Measurements from ENCODE around the gene SERPINB11.
"Not testable (repeated sequence)": the region's sequence is repeated elsewhere in the genome, so short reads cannot be mapped to it uniquely, and the experiment has no call there.

SERPINB11 gene, protein sequence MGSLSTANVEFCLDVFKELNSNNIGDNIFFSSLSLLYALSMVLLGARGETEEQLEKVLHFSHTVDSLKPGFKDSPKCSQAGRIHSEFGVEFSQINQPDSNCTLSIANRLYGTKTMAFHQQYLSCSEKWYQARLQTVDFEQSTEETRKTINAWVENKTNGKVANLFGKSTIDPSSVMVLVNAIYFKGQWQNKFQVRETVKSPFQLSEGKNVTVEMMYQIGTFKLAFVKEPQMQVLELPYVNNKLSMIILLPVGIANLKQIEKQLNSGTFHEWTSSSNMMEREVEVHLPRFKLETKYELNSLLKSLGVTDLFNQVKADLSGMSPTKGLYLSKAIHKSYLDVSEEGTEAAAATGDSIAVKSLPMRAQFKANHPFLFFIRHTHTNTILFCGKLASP

DNA sequence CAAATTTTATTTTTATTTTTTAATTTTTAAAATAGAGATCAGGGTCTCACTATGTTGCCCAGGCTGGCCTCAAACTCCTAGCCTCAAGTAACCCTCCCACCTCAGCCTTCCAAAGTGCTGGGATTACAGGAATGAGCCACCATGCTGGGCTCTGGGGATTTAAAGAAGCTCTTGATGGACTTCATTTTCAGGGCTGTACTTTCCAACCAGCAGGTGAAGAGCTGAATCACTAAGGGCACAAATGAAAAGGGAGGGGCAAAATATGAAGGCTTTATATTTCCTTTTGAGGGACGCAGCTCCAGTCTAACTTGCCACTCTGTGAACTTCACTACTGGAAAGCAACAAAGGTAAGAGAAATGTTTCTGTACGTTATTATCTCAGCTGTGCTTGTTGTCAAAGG, at the start of gene SERPINB11:
Gene SERPINB11, plus strand, starts transcription at position 301 of the 400 bp plus-strand sequence. CDS start 7,234 bp downstream, outside the sequence.
- DNase-seq (ENCODE audit: low read depth, low spot score), result no peak

DNA sequence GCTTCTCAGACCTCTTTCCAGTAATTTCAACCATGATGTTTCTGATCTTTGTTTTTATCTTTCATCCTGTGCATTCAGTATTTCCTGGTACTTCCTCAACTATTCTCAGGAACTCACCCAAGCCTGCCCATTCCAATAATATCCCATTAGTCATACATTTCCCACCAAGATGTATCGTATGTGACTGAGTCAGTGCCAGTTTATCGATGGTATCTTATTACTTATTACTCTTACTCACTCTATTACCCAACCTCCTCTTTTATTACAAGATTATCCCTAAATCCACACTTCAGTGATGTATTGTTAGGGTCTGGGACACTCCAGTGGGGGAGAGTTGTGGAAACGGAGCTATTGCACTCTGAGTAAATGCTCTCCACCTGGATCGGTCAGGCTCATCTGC, 43.8 kb upstream of the SERPINB11 start:
- DNase-seq (ENCODE audit: low read depth, low spot score), result not testable (repeated sequence)

DNA sequence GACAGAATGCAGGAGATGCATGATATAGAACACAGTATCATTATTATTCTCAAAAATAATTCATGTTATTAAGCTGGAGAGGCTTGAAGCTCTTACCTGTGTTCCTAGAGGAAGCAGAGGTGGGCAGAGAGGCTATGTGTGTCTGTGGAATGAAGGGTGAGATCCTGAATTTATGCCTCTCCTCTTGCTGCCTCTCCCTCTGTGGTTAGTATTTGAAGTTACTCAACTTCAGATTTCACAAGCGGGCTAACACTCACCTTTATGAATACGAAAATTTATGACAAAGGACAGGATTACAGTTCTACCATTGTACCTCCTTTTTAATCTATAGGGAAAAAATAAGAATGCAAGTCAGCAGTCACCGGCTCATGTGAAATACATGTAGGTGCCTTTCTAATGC, 41.0 kb upstream of the SERPINB11 start, which contains the start of gene SERPINB3:
Gene SERPINB3, minus strand, starts transcription at position 144 of the 400 bp plus-strand sequence. CDS start 677 bp downstream, outside the sequence.
- not testable (repeated sequence) for DNase-seq (ENCODE audit: low read depth, low spot score)

DNA sequence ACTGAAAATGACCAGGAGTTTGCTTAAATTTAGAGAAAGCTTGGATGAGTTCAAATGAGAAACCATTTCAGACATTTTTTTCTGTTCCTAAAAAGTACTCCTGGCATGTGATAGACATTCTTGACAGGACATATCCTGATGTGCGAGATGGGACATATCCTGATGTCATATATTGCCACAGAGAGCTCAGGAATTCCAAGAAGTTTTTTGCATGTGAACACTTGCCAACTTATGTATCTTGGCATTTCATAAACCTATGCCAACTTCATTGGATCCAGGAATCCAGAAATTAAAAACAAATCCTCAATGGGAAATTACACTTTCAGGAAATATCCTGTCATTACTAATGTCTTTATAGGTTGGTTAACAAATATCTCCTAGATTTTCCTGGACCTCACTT, 38.2 kb upstream of the SERPINB11 start:
- no peak for DNase-seq (ENCODE audit: low read depth, low spot score)

DNA sequence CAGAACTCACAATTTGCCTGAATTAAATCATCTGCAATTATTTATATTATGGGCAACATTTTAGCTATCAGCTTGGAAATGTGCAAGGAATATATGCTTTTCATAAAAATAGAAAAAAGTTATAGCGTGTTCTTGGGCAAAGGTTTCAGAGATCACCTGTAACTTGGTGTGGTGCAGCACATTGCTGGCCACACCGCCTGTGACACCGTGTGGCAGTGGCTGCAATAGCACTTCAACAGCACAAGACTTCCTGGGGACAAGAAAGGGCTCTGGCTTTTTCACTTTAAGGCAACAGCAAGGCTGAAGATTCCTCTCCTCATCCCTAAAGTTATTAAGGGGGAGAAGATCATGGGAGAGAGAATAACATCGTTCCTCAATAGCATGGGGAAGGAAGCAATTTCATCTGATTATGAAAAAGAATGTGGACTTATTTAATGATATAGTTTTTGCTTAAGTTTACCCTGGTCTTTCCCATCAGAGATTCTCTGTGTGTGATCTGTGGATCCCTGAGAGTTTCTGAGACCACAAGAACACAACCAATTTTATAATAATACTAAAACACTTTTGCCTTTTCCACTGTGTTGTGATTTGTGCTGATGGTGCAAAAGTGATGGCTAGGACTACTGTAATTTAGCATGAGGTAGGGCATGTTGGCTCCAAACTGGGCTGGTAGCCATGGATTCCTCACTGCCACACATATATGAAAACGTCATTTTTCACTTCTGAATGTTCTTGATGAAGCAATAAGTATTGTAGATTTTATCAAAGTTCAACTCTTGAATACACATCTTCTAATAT, 26.0 kb upstream of the SERPINB11 start:
- DNase-seq (ENCODE audit: low read depth, low spot score), result no peak

DNA sequence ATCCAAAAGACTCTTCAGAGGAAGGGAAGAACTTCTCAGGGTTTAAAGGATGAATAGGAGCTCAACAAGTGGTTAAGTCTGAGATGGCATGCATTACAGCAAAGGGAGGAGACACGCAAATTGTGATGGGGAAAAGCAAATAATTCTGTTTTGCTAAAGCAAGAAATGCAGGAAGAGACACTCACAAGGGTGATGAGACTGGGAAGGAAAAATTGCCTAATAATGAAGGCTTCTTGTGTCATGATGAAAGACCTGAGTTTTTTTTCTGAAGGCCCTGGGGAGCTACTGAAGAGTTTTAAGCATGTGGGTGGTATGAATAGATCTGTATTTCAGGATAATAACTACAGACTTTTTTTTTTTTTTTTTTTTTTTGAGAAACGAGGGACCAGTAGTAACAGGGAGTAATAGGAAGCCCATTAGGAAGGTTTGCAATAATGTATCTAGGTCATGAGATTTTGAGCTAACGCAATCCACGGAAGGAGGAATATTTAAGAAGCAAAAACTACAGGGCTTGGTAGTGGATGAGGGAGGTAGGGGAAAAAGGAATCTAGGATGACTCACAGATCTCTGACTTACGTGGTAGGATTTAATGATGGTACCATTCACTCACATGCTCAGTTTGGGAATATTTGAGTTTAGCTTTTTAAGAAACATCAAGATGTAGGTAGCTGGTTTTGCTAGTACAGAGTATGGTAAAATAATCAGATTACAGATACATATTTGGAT, 25.1 kb upstream of the SERPINB11 start:
- no peak for DNase-seq (ENCODE audit: low read depth, low spot score)

DNA sequence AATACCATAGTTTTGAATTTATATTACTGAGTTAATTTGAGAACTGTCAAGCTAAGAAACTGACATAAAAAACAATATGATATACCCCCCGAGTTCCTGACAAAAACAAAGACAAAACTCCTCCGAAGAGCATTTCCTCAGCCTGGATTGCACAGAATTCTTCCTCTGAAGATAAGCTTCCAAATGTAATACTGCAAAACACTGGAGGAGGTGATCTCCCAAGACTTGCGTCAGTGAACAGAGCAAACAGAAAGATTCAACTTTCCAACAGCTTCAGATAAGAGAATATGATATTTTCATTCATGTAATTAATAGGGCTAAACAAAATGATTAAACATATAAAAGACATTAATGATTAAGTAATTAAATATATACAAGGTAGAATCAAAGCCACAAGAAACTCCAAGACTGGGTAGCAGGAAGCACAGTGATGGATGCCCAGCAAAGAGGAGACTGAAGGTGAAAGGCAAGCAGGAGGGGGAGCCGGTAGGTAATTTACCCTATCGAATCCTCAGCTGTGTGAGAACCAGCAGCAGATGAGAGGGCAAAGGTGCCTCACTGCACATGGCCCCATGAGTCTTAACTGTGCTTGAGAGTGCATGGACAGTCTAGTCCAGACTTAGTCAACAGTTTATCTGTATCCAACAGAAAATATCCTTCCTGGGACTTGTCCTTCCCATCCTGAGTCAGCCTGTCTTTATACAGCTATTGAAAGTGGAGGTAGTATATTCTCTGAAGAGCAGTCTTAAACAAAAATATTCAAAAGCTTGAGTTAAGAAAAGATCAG, 22.7 kb upstream of the SERPINB11 start:
- DNase-seq (ENCODE audit: low read depth, low spot score), result no peak

DNA sequence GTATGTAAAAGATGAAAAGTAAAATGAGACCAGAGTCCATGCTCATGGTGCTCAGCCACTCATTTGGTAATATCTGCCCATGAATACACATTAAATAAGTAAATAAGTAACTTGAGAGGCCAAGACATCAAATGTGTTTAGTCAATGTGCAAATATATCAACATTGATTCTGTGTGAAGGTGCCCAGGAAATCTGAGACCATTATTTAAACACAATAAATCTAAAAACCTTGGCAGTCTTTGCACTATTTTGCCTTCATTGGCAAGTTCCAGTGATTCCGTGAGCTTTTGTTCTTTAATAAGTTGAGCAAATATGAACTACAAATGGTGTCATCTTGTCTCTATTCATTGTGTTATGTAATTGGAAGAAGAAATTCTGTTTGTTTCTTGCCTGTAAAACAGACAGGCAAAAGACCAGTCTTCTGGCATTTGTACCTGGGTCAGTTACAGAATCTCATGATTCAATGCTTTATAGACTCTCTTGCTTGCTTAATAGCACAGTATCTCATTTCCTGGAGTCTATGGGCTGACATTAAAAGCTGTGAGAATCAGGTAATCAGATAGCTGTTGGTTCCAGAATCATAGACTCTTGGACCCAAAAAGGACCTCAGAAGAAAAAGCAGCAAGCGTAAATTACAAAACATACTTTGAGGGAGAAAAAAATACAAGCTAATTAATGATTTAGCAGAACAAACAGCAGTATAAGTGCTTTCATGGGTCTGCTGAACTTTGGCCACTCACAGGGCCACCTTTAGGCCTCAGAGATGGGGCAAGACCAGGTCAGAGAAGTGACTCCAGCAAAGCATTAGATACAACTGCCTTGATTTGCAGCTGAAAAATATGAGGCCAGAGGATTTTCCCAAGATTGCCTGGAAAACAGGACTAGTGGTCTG, 21.1 kb upstream of the SERPINB11 start:
- DNase-seq (ENCODE audit: low read depth, low spot score), result no peak

DNA sequence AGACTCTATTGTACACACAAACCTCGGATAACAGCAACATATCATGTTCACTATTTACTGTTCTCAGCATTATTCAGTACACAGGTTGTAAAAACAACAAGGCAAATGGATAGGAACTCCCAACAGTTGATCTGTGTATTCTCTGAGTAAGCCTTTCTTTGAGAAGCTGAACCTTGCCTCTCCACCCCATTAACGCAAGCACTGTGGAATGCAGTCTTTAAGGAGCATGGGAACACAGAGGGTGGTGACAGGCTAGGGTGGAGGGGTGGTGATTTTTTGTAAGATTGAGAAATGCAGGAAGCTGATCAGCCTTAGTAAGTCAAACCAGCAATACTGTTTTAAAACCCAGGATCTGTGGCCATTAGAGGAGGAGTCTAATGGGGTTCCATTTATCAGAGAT, 19.6 kb upstream of the SERPINB11 start:
- no peak for DNase-seq (ENCODE audit: low read depth, low spot score)

DNA sequence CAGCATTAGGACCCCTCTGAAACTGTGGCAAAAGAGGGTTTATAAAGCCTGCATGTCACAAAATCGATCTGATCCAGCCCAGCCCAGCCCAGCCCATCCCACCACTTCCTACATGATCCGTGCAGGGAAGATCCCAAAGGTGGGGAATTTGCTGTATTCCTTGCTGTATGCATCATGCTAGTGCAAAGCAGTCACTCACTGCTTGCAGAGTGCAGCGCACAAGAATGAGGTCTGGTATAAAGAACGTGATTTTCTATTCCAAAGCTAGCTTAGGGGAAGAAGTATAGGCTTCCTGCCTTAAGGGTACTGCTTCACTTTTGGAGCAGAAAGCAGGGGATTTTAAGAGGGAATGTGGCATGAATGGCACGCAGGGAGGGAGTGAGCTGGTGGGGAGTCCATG, 18.9 kb upstream of the SERPINB11 start:
- no peak for DNase-seq (ENCODE audit: low read depth, low spot score)

DNA sequence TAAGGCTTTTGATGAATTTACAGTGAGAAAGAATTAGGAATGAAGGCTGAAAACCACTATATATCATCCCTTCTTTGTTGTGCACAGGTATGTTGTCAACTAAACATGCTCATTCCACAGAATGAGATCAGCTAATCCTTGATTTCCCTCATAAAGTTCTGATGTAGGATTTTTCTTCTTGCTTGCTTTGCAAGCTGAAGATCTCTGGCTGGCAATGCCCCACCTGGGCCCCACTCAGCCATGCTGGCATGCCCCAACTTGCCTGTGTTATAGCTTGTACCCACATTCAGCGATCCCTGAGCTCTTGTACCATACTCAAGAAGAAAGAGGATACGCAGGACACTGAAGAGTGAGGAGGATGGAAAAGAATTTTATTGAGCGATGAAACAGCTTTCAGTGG, 18.0 kb upstream of the SERPINB11 start:
- DNase-seq (ENCODE audit: low read depth, low spot score), result no peak

DNA sequence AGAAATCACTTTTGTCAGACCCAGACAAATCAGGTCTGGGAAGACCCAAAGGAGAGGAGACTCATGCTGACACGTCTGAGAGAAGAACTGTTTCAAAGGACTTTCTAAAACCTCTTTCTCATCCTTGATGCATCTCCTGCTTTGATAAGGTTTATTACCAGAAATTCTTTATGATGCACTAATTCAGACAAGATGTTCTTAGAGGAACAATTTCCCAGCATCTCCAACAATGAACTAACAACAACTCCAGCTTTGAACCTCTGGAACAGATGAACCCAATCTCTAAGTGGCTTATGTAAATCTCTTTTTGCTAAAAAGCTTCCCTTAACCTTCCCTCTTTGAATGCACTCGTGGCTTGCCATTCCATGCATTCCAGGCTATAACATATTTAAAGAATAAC, 15.9 kb upstream of the SERPINB11 start:
- DNase-seq (ENCODE audit: low read depth, low spot score), result no peak

DNA sequence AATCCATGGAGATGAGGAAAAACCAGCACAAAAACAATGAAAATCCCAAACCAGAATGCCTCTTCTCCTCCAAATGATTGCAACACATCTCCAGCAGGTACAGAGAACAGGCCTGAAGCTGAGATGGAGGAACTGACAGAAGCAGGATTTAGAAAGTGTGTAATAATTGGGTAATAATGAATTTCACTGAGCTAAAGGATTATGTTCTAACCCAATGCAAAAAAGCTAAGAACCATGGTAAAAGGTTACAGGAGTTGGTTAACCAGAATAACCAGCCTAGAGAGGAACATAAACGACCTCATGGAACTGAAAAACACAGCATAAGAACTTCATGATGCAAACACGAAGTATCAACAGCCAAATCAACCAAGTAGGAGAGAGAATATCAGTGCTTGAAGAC, 13.7 kb upstream of the SERPINB11 start:
- no peak for DNase-seq (ENCODE audit: low read depth, low spot score)

DNA sequence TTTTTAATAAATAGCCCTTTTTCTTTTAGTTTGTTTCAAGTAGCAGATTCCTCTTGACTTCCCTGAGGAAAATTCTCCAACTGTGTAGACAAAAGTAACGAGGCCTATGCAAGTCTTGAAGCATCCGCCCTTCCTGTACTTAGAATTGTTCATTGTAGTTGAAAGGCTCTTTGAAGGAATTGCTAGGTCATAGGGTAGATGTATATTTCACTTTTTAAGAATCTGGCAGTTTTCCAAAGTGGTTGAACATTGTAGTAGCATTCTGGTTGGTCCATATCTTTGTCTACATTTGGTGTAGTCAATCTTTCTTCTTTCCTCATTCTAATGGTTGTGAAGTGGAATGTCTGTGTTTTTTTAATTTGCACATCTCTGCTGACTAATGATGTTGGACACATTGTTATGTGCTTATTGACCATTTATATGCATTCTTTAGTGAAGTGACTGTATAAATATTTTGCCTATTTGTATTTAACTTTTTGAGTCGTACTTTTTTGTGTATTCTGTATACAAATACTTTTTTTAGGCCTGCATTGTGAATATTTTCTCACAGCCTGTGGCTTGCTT, 5.6 kb upstream of the SERPINB11 start:
- no peak for DNase-seq (ENCODE audit: low read depth, low spot score)

DNA sequence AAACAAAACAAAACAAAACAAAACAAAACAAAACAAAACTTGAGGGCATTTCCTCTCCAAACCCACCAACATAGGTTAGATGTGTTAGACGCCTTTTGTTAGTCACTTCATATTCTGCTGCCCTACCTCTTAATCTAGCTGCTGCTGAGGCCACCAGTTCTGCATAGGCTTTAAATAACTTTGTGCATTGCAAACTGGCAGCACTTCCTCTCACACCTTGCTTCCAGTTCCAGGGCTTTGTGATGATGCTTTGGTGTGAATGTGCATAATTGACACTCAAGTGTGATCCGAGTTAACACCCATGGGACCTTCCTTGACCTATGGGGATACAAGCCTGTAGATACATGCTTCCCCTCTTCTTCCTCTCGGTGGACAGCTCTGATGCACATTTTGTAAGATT, 2.3 kb upstream of the SERPINB11 start:
- DNase-seq (ENCODE audit: low read depth, low spot score), result no peak

DNA sequence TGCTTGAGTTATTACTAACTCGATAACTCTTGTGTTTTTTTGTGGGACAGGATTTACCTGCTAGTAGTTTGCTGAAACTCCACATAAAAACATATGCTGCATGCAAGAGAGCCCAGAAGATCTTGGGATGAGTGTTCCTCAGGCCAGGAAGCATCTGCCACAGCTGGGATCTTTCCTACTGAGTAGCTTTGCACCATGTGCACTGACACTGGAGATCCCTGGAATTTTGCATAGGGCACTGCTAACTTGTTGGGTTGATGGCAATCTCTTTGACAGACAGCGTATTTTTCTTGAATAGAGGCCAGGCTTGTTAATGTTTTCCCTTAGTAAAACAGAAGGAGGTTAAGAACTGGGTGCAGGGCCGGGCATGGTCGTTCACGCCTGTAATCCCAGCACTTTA, 808 bp upstream of the SERPINB11 start:
- no peak for DNase-seq (ENCODE audit: low read depth, low spot score)

DNA sequence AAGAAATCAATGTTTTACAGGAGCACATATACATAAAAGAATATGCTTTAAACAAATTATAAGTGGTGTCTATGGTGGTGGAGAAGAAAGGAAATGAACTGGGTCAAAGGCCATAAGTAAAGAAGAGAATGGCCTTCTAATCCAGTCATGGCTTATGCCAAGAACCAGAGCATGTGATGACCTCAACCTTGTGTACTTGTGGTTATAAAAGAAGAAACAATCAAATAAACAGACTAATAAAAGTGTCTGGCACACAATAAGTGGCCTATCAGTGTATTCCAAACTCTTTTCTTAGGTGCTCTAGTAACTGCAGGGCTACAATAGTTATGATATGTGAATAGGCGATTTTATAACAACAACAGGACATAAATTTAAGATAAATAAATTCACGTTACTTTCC, 2.6 kb downstream of the SERPINB11 start:
- no peak for DNase-seq (ENCODE audit: low read depth, low spot score)

DNA sequence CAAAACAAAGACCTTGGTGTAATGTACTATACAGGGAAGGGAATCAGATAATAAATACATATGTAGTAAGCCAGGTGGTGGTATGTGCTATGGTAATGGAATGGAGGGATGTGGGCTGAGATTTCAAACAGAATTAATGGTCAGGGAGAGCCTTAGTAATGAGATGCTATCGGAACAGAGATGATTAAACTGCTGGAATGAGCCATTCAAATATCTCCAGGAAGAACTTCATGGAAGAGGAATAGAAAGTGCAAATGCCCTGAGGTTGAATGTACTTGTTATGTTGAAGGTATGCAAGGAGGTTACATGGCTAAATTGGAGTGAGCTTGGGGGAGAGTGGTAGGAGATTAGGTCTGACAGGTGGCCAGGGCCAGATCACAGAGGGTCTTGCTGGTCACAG, 5.1 kb downstream of the SERPINB11 start:
- DNase-seq (ENCODE audit: low read depth, low spot score), result no peak

DNA sequence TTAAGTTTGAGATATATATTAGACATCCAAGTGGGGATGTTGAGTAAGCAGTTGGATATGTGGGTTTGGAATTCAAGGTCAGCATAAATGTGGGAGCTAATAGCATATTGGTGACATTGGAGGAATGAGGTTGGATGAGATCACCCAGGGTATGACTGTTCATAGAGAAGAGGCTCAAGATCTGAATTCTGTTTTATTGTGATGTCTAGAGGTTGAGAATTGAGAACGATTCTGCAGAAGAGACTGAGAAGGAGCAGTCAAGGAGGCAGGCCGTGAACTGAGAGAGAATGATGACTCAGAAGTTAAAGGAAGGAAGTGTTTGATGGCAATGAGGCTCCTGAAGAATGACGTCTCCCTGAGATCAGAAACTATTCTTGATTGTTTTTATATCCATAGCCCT, 5.9 kb downstream of the SERPINB11 start:
- DNase-seq (ENCODE audit: low read depth, low spot score), result no peak

Data from activated naive CD8-positive, alpha-beta T cell treated with anti-CD3 and anti-CD28 coated beads, Interleukin-2, amount 50 U/mL, for 16 hours (primary cell).